IMR-90 (cell line): ENCODE measurements around the gene LTBP1. TPM values are rescaled to one million over a fixed set of nuclear protein-coding genes. Genes with fewer than 3 reads are reported as not detected.

Source experiments
- ATAC-seq: fragments of 200-7000 bp; cut with Tn5 transposase; 2 replicates; pipeline ENCODE4 v1.9.1; 2020; ENCODE audit warnings: low read depth, mild to moderate bottlenecking, moderate library complexity
- BruUV-seq: library from RNA; stranded (reverse); fragments of 400-500 nt; replicated peaks from 2 replicates; lab custom pipeline; 2021; lab: Mats Ljungman, UMichigan
- CTCF ChIA-PET: fragments of 300-600 bp; formaldehyde crosslinking; extraction: SDS; loops from one replicate; lab custom pipeline; 2021; ENCODE audit warnings: antibody characterized with exemption; lab: Yijun Ruan, JAX
- POLR2A ChIA-PET: fragments of 300-600 bp; sonication (Branson Sonifier 250); formaldehyde crosslinking; loops from one replicate; lab custom pipeline; 2022; ENCODE audit warnings: antibody characterized with exemption; ENCODE audit not compliant: unreplicated experiment; lab: Charles Lee
- DNase-seq: peaks from one replicate; pipeline ENCODE4 v3.0.0; 2013
- H2AFZ ChIP-seq: replicated peaks from 2 replicates; pipeline ENCODE3; 2013; ENCODE audit warnings: low read length, mild to moderate bottlenecking; ENCODE audit not compliant: poor library complexity
- H2AK5ac ChIP-seq: 2 replicates; pipeline ENCODE4 v1.6.1; 2013; ENCODE audit warnings: low read depth, low read length, inconsistent platforms
- H2AK9ac ChIP-seq: replicated peaks from 2 replicates; pipeline ENCODE3; 2013; ENCODE audit warnings: mild to moderate bottlenecking, low read depth, low read length, moderate library complexity; ENCODE audit not compliant: poor library complexity
- H2BK120ac ChIP-seq: 2 replicates; pipeline ENCODE4 v1.6.1; 2013; ENCODE audit warnings: low read depth, low read length, inconsistent platforms
- H2BK15ac ChIP-seq: 3 replicates; pipeline ENCODE4 v1.6.1; 2013; ENCODE audit warnings: low read depth, low read length, inconsistent platforms
- H2BK20ac ChIP-seq: 2 replicates; pipeline ENCODE4 v1.6.1; 2013; ENCODE audit warnings: low read depth, mild to moderate bottlenecking, inconsistent platforms, low read length, moderate library complexity
- H2BK5ac ChIP-seq: 2 replicates; pipeline ENCODE4 v1.6.1; 2013; ENCODE audit warnings: mild to moderate bottlenecking, low read depth, low read length, inconsistent platforms; ENCODE audit not compliant: poor library complexity, severe bottlenecking
- H3K14ac ChIP-seq: replicated peaks from 2 replicates; pipeline ENCODE4 v1.6.1; 2013; ENCODE audit warnings: low read depth, low read length, inconsistent platforms
- H3K18ac ChIP-seq: 2 replicates; pipeline ENCODE4 v1.6.1; 2013; ENCODE audit warnings: low read depth, low read length, control low read depth
- H3K23ac ChIP-seq: 2 replicates; pipeline ENCODE4 v1.6.1; 2013; ENCODE audit warnings: low read depth, low read length, inconsistent platforms
- H3K27ac ChIP-seq: 2 replicates; pipeline ENCODE4 v1.5.1; 2013; ENCODE audit warnings: mild to moderate bottlenecking, control low read depth, low read length; ENCODE audit not compliant: insufficient read depth
- H3K27me3 ChIP-seq: 2 replicates; pipeline ENCODE4 v1.6.1; 2013; ENCODE audit warnings: low read length; ENCODE audit not compliant: control insufficient read depth, insufficient read depth
- H3K36me3 ChIP-seq: 2 replicates; pipeline ENCODE4 v1.6.1; 2013; ENCODE audit warnings: low read length, mixed read lengths; ENCODE audit not compliant: control insufficient read depth, insufficient read depth
- H3K4ac ChIP-seq: 2 replicates; pipeline ENCODE4 v1.6.1; 2013; ENCODE audit warnings: low read depth, low read length, inconsistent platforms
- H3K4me1 ChIP-seq: 2 replicates; pipeline ENCODE4 v1.6.1; 2013; ENCODE audit warnings: low read length, mixed read lengths; ENCODE audit not compliant: control insufficient read depth, insufficient read depth
- H3K4me2 ChIP-seq: 2 replicates; pipeline ENCODE4 v1.6.1; 2013; ENCODE audit warnings: low read depth, mild to moderate bottlenecking, control low read depth, low read length, moderate library complexity
- H3K4me3 ChIP-seq: 2 replicates; pipeline ENCODE4 v1.5.1; 2013; ENCODE audit warnings: low read depth, mild to moderate bottlenecking, control low read depth, low read length, moderate library complexity; ENCODE audit not compliant: insufficient read depth
- H3K56ac ChIP-seq: 2 replicates; pipeline ENCODE4 v1.6.1; 2013; ENCODE audit warnings: low read length, inconsistent platforms; ENCODE audit not compliant: insufficient read depth; ENCODE audit errors: extremely low read depth
- H3K79me1 ChIP-seq, 2 experiments: 2 replicates each; pipeline ENCODE4 v1.6.1; 2013; ENCODE audit warnings: low read length in 2 of 2, inconsistent platforms in 1 of 2, low read depth in 1 of 2
- H3K9ac ChIP-seq: 2 replicates; pipeline ENCODE4 v1.6.1; 2013; ENCODE audit warnings: low read depth, low read length, control low read depth
- H3K9me1 ChIP-seq: 2 replicates; pipeline ENCODE4 v1.6.1; 2013; ENCODE audit warnings: low read length, inconsistent platforms; ENCODE audit not compliant: insufficient read depth
- H3K9me3 ChIP-seq: 2 replicates; pipeline ENCODE4 v1.6.1; 2013; ENCODE audit warnings: low read length; ENCODE audit not compliant: control insufficient read depth, insufficient read depth
- H4K20me1 ChIP-seq: 2 replicates; pipeline ENCODE4 v1.6.1; 2013; ENCODE audit warnings: low read length, inconsistent platforms; ENCODE audit not compliant: insufficient read depth
- H4K5ac ChIP-seq: 2 replicates; pipeline ENCODE4 v1.6.1; 2013; ENCODE audit warnings: mild to moderate bottlenecking, low read depth, low read length, control low read depth
- H4K8ac ChIP-seq, 2 experiments: 2 replicates each; pipeline ENCODE4 v1.6.1; 2013; ENCODE audit warnings: low read depth in 2 of 2, low read length in 2 of 2, control low read depth in 1 of 2, inconsistent platforms in 1 of 2
- H4K91ac ChIP-seq: 2 replicates; pipeline ENCODE4 v1.6.1; 2013; ENCODE audit warnings: low read depth, low read length, inconsistent platforms; ENCODE audit not compliant: insufficient read depth
- MAZ ChIP-seq: IDR thresholded peaks from 2 replicates; pipeline ENCODE4 v1.6.1; 2012; ENCODE audit warnings: low read depth, mild to moderate bottlenecking, low read length, improper control_type of control experiment, moderate library complexity, borderline replicate concordance
- WGBS, 2 experiments: methylation state at CpG; one replicate each; pipeline versions ENCODE4 v1.1.5 to v1.1.7; 2013; ENCODE audit warnings: missing lambda C conversion rate in 2 of 2; ENCODE audit not compliant: insufficient read length in 1 of 2; ENCODE audit errors: extremely low coverage in 2 of 2; 5-methylcytosine and 5-hydroxymethylcytosine counted together
- dilution Hi-C: fragments of 300-500 bp; cut with HindIII; formaldehyde crosslinking; loops from one replicate; pipeline ENCODE4 v1.14.3; 2018; ENCODE audit warnings: low sequenced_read_pairs; ENCODE audit not compliant: unreplicated experiment
- in situ Hi-C: fragments of 300-500 bp; cut with MboI; formaldehyde crosslinking; loops from 3 replicates; pipeline ENCODE4 v1.14.3; 2019; ENCODE audit warnings: low sequenced_read_pairs, inconsistent platforms, mixed read lengths
- intact Hi-C: fragments of 100-400 bp; cut with micrococcal nuclease; formaldehyde crosslinking; loops from 2 replicates; pipeline ENCODE4 v1.10.0; 2022
- polyA plus RNA-seq, 3 experiments: library from polyadenylated mRNA; depleted of rRNA; stranded (reverse); fragments of >200 nt; gene quantifications; 2 replicates each; pipeline ENCODE4 v1.2.3, GENCODE V29; 2012; ENCODE audit warnings: low replicate concordance in 1 of 3
- total RNA-seq: library from RNA; depleted of rRNA; stranded (reverse); fragments of >200 nt; gene quantifications from 2 replicates; pipeline ENCODE4 v1.2.3, GENCODE V29; 2012

LTBP1 gene
- total and polyA plus RNA-seq, 2 of the 4 experiments (the other 2 are of a cell fraction), result 235 to 326 TPM

DNA sequence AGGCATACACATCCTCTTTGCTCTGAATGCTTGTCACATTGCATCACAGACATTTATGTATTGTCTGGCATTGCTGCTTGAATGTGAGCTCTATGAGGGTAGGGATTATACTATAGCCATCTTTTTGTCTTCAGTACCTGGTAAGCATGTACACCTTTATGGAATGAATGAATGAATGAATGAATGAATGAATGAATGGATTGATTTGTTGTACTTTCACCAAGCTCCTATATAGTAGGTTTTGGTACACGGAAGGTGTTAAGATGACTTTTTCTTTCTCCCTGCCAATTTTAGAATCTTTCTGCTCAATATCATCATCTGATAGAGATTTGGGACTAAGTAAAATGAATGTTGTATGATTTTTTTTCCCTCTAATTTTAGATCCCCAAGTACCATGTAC, 13.5 kb downstream of the LTBP1 start:
- Histone ChIP-seq H3K36me3 (peaks cover 2% of the 10 kb centered on the region; the same call in 1 of the 2 replicates), H2BK15ac (0 out of 3 replicates have a peak overlapping the region, but pooled peaks have one; percentile 1), H2AFZ (no peak overlapping the region), H3K56ac (no peak overlapping the region), H3K27ac (no peak overlapping the region), H2BK20ac (no peak overlapping the region), H4K5ac (no peak overlapping the region), H3K23ac (peak overlapping the region; percentile 52; the same call in 1 of the 2 replicates), H3K27me3 (no peaks in the 10 kb centered on the region), H2AK5ac (no peak overlapping the region), H3K4me3 (no peak overlapping the region), H2BK5ac (no peak overlapping the region), H3K18ac (no peak overlapping the region), H4K91ac (no peak overlapping the region), H3K14ac (0 out of 2 replicates have a peak overlapping the region, but pooled peaks have one; percentile 47), H3K9me1 (peaks cover 12% of the 10 kb centered on the region), H2AK9ac (no peak overlapping the region), H3K4me2 (no peak overlapping the region), H3K9me3 (no peaks in the 10 kb centered on the region), H3K4ac (no peak overlapping the region), H4K8ac (0 out of 4 replicates have a peak overlapping the region, but pooled peaks of 1 of the 2 experiments have one; percentile 20), H3K9ac (no peak overlapping the region), H3K79me1 (peaks cover 10 to 65% of the 10 kb centered on the region in 2 experiments), H3K4me1 (peaks cover 7% of the 10 kb centered on the region; the same call in 1 of the 2 replicates), H2BK120ac (no peak overlapping the region), H4K20me1 (peaks cover 3% of the 10 kb centered on the region; the same call in 1 of the 2 replicates)
- no CpG with 5 or more reads among the region's 1 CpG for WGBS, 2 experiments
- ATAC-seq (no peak), DNase-seq (no peak)
- dilution Hi-C loops, result no loop called here
- ChIA-PET POLR2A (no interaction called here), CTCF (interaction anchor here (0.6 kb wide), 1 partner anchor 162 kb away, joined by 3 read pairs; no protein-coding TSS in a partner anchor)
- TF ChIP-seq MAZ, result no peak
- in situ Hi-C loops, result no loop called here
- intact Hi-C loops, result loop anchor here (10.0 kb wide), 1 partner anchor 625 kb away; no protein-coding TSS in a partner anchor
- BruUV-seq, result no TSS peak
